Right atrium auricular region (tissue), 2 donors: Measurements from ENCODE around the gene CHST13. TPM values are rescaled to one million over a fixed set of nuclear protein-coding genes. Genes with fewer than 3 reads are reported as not detected.
A peak's percentile ranks its signal among the peaks of the same experiment; 100 is the strongest.

Experiments used
- DNase-seq: peaks from one replicate; pipeline ENCODE4 v3.0.0-alpha.2; 2019; ENCODE audit warnings: low spot score
- H3K27ac ChIP-seq, 2 donors: fragments of 200-600 bp; sonication (generic); 1 replicate in 1 of 2; 2 replicates in 1 of 2; pipeline ENCODE4 v1.5.1; 2016 to 2019
- H3K27me3 ChIP-seq, 2 donors: fragments of 200-600 bp; sonication (generic); one replicate each; pipeline versions ENCODE4 v1.5.1 to v1.6.0; 2017 to 2019
- H3K36me3 ChIP-seq: fragments of 200-600 bp; sonication (generic); one replicate; pipeline ENCODE4 v1.5.1; 2016
- H3K4me1 ChIP-seq, 2 donors: fragments of 200-600 bp; sonication (generic); one replicate each; pipeline versions ENCODE4 v1.5.1 to v1.6.0; 2017 to 2019
- H3K4me3 ChIP-seq, 2 donors: fragments of 200-600 bp; sonication (generic); 1 replicate in 1 of 2; 2 replicates in 1 of 2; pipeline ENCODE4 v1.5.1; 2017 to 2019; ENCODE audit warnings: mild to moderate bottlenecking in 1 of 2, moderate library complexity in 1 of 2
- H3K9me3 ChIP-seq, 2 donors: fragments of 200-600 bp; sonication (generic); one replicate each; pipeline ENCODE4 v1.5.1; 2019
- total RNA-seq, 2 donors: library from RNA; depleted of rRNA; stranded (reverse); fragments of >200 nt; gene quantifications; one replicate each; pipeline ENCODE4 v1.1.0, GENCODE V29; 2016
- TF ChIP-seq, protein P1 (sequence below), 2 donors: fragments of 200-600 bp; sonication (generic); IDR thresholded peaks; one replicate each; pipeline ENCODE4 v1.5.1; 2019; ENCODE audit warnings: antibody characterized with exemption in 2 of 2

CHST13 gene
- total RNA-seq, 2 donors from 2014 or later = 0.90 TPM; not detected in 1

- Histone ChIP-seq H3K36me3 (no peaks in the 10 kb centered on the region), H3K27me3 (no peaks in the 10 kb centered on the region), H3K27ac (no peak overlapping the region), H3K9me3 (no peaks in the 10 kb centered on the region), H3K4me1 (no peaks in the 10 kb centered on the region), H3K4me3 (no peak overlapping the region)
- peak; percentile 38 for DNase-seq
- TF ChIP-seq, protein P1, sequence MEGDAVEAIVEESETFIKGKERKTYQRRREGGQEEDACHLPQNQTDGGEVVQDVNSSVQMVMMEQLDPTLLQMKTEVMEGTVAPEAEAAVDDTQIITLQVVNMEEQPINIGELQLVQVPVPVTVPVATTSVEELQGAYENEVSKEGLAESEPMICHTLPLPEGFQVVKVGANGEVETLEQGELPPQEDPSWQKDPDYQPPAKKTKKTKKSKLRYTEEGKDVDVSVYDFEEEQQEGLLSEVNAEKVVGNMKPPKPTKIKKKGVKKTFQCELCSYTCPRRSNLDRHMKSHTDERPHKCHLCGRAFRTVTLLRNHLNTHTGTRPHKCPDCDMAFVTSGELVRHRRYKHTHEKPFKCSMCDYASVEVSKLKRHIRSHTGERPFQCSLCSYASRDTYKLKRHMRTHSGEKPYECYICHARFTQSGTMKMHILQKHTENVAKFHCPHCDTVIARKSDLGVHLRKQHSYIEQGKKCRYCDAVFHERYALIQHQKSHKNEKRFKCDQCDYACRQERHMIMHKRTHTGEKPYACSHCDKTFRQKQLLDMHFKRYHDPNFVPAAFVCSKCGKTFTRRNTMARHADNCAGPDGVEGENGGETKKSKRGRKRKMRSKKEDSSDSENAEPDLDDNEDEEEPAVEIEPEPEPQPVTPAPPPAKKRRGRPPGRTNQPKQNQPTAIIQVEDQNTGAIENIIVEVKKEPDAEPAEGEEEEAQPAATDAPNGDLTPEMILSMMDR (IDR thresholded peaks at IDR 0.05) = no peak
Measured at GRCh38 chr3:126546013-126546412, 22.1 kb downstream of the CHST13 start.

DNA sequence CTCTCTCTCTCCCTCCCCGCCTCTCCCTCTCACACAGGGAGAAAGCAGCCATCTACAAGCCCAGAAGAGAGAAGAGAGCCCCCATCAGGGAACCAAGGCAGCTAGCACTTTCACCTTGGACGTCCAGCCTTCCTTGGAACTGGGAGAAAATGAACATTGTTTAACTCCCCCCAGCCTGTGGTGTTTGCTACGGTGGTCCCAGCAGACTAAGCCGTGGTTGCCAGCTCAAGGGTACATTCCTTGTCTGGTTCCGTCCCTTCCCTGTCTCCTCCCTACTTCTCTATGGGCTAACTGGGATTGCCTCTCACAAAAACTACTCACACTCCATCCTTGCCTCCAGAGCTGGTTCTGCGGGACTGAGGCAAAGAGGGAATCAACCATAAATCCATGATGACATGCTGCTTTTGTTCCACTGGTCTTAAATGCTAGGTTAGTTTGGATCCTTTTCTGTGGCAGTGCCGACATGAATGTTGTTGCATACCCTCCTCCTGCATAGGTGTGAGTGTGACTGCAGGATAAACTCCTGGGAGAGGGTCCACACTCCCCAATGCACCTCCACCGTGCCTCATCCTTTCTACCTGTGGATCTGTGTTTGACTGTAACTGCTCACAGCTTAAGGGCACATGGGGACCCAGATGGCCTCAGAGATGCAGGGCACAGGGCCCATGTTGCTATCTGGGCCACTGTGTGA lies 22.7 kb downstream of the CHST13 start:
- H3K27me3 ChIP-seq = no peaks in the 10 kb centered on the region
- H3K36me3 ChIP-seq = no peaks in the 10 kb centered on the region
- no peak for DNase-seq
- TF ChIP-seq, protein P1 (IDR thresholded peaks at IDR 0.05) = no peak
- no peaks in the 10 kb centered on the region for H3K4me1 ChIP-seq
- no peaks in the 10 kb centered on the region for H3K9me3 ChIP-seq
- H3K4me3 ChIP-seq = no peak overlapping the region
- H3K27ac ChIP-seq = no peak overlapping the region

GRCh38 chr3:126547721-126548120 lies 23.8 kb downstream of the CHST13 start:
- no peaks in the 10 kb centered on the region for H3K36me3 ChIP-seq
- H3K27me3 ChIP-seq = no peaks in the 10 kb centered on the region
- no peak overlapping the region for H3K27ac ChIP-seq
- no peak for DNase-seq
- no peaks in the 10 kb centered on the region for H3K4me1 ChIP-seq
- TF ChIP-seq, protein P1 (IDR thresholded peaks at IDR 0.05) = no peak
- H3K4me3 ChIP-seq = no peak overlapping the region
- H3K9me3 ChIP-seq = no peaks in the 10 kb centered on the region

DNA sequence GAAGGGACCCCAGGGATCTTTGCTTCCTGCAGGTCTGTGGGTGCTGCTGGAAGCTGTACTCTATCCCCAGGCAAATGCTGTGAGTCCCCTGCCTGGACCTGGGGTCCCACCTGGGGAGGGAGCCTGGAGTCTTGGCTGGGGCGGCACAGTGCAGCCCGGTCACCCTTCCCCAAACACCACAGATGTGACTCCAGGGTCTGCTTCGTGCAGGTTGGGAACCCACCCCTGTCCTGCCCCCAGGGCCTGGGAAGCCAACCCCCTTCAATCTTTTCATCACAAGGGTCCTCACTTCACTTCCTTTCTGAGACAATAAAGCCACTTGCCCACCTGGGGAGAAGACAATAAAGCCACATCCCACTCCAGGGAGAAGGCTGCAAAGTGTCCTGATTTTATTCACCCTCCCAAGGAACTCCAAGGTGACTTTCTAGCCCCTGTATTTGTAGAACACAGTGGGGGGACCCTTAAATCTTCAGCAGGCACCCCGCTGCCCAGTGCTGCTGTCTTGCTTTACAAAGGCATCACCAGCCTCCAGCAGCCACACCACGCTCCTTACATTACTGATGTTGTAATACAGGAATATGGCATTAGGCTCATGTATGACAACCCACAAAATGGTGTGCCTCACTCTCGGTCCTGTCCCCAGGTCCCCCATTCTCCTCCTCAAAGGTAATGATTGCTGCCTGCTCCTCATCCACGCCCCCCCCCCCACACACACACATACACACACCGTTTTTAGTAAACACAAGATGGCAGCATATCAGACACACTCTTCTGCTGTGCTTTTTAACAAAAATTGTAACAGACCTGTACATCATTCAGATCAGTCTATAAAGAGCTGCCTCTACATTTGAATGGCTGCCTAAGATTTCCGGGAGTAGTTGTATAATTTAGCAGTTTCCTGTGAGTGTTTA lies 24.9 kb downstream of the CHST13 start:
- Histone ChIP-seq H3K27me3 (no peaks in the 10 kb centered on the region), H3K36me3 (no peaks in the 10 kb centered on the region), H3K9me3 (no peaks in the 10 kb centered on the region), H3K4me3 (no peak overlapping the region), H3K4me1 (no peaks in the 10 kb centered on the region), H3K27ac (no peak overlapping the region)
- TF ChIP-seq, protein P1 (IDR thresholded peaks at IDR 0.05) = no peak
- DNase-seq = peak; percentile 50

DNA sequence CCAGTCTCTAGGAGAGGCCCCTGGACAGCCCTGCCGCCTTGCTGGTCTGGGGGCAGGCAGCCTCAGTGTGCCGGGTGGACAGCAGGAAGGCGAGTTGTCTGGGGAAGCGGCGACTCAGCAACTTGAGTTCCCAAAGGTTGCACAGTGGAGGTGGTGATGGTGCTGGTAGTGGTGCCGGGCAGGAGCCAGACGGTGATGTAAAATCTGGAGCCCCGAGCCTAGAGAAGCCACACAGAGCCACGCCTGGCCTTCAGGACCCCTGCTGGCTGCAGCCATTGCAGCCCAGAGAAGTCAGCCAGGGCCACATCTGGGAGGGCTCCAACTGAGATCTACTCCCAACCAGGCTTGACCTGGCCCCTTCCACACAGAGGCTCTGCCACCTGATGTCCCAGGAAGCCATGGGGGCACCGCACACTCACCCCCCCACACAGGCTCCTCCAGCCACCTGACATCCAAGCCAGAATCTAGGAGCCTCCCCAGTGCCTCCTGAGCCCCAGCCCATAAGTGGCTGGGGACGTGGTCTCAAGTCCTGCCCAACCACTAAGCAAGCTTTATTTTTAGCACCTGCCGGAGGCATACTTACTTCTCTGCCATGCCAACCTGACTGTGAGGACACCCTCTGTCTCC lies 26.0 kb downstream of the CHST13 start:
- no peaks in the 10 kb centered on the region for H3K27me3 ChIP-seq
- H3K9me3 ChIP-seq = no peaks in the 10 kb centered on the region
- H3K4me3 ChIP-seq = no peak overlapping the region
- TF ChIP-seq, protein P1 (IDR thresholded peaks at IDR 0.05) = no peak
- H3K36me3 ChIP-seq = no peaks in the 10 kb centered on the region
- DNase-seq = peak; percentile 49
- no peak overlapping the region for H3K27ac ChIP-seq
- no peaks in the 10 kb centered on the region for H3K4me1 ChIP-seq
